NCI-H2227 treated with DMSO at 0.1 percent for 48 hours (cell line): ENCODE measurements around the gene NFXL1.

Experiments used
- DNase-seq: peaks from one replicate; lab custom pipeline; 2025; lab: John Stamatoyannopoulos, UW

Gene NFXL1

GRCh38 chr4:47831026-47831679, 83.2 kb downstream of the NFXL1 start:
- no peak for DNase-seq

GRCh38 chr4:47830265-47831025, 83.9 kb downstream of the NFXL1 start:
- DNase-seq: no peak

GRCh38 chr4:47829438-47829837, 84.9 kb downstream of the NFXL1 start:
- no peak for DNase-seq

- DNase-seq: no peak
Observed at GRCh38 chr4:47827343-47828047, 86.9 kb downstream of the NFXL1 start.

- DNase-seq: no peak
Observed at GRCh38 chr4:47824840-47825239, 89.5 kb downstream of the NFXL1 start.

- no peak for DNase-seq
Observed at GRCh38 chr4:47819178-47819577, 95.2 kb downstream of the NFXL1 start.

GRCh38 chr4:47817275-47817674, 97.1 kb downstream of the NFXL1 start:
- DNase-seq: no peak

- no peak for DNase-seq
Observed at GRCh38 chr4:47816748-47817147, 97.6 kb downstream of the NFXL1 start.

- no peak for DNase-seq
Observed at GRCh38 chr4:47814618-47815295, 99.6 kb downstream of the NFXL1 start.

GRCh38 chr4:47809654-47810203, 104.7 kb downstream of the NFXL1 start:
- DNase-seq: no peak

GRCh38 chr4:47804598-47804997, 109.8 kb downstream of the NFXL1 start:
- no peak for DNase-seq

GRCh38 chr4:47801481-47802002, 112.8 kb downstream of the NFXL1 start:
- no peak for DNase-seq

GRCh38 chr4:47798165-47798564, 116.2 kb downstream of the NFXL1 start:
- no peak for DNase-seq
